Activated T-helper 1 cell treated with anti-CD3 and anti-CD28 coated beads, Interleukin-12 subunit alpha, Interleukin-12 subunit beta, Interleukin-2, Interleukin-4 antibody, amounts not matched to agents 30 ng/mL and 10 ng/mL and 1 ng/mL, durations not matched to agents 14 hours and 24 hours and 36 hours (primary cell): ENCODE measurements around the gene HNRNPLL. TPM values are rescaled to one million over a fixed set of nuclear protein-coding genes. Genes with fewer than 3 reads are reported as not detected.
"Not testable (repeated sequence)": the region's sequence is repeated elsewhere in the genome, so short reads cannot be mapped to it uniquely, and the experiment has no call there.

ENCODE experiments used
- DNase-seq: peaks from one replicate; pipeline ENCODE4 v3.0.0; 2021; ENCODE audit warnings: low spot score
- H3K27ac Mint-ChIP-seq: one replicate; pipeline ENCODE4 v1.8.0; 2021; ENCODE audit warnings: mild to moderate bottlenecking, mixed read lengths
- H3K27me3 Mint-ChIP-seq: one replicate; pipeline ENCODE4 v1.8.0; 2022; ENCODE audit warnings: mild to moderate bottlenecking, moderate library complexity, mixed read lengths; ENCODE audit not compliant: insufficient read depth
- H3K36me3 Mint-ChIP-seq: one replicate; pipeline ENCODE4 v1.8.0; 2021; ENCODE audit warnings: low read depth, mixed read lengths
- H3K4me1 Mint-ChIP-seq: one replicate; pipeline ENCODE4 v1.8.0; 2021; ENCODE audit warnings: low read depth, mixed read lengths
- H3K4me3 Mint-ChIP-seq: one replicate; pipeline ENCODE4 v1.8.0; 2021; ENCODE audit warnings: mild to moderate bottlenecking, moderate library complexity, mixed read lengths
- H3K9me3 Mint-ChIP-seq: one replicate; pipeline ENCODE4 v1.8.0; 2021; ENCODE audit warnings: mixed read lengths
- intact Hi-C: fragments of 100-400 bp; cut with micrococcal nuclease; formaldehyde crosslinking; loops from one replicate; pipeline ENCODE4 v1.15.1; 2024
- total RNA-seq: library from RNA; stranded (reverse); gene quantifications from 2 replicates; pipeline ENCODE4 v1.2.3, GENCODE V29; 2022

The HNRNPLL gene
- total RNA-seq, 1 donor from 2014 or later: 85.8 TPM

GRCh38 chr2:38537296-38537695, 65.4 kb downstream of the HNRNPLL start:
- not testable (repeated sequence) for H3K4me1 Mint-ChIP-seq, H3K27ac Mint-ChIP-seq, H3K9me3 Mint-ChIP-seq, H3K36me3 Mint-ChIP-seq, H3K4me3 Mint-ChIP-seq, DNase-seq
- H3K27me3 Mint-ChIP-seq: peaks cover 17% of the 10 kb centered on the region
- intact Hi-C loops: loop anchor here (2.0 kb wide), 2 partner anchors 44 to 298 kb away; no protein-coding TSS in a partner anchor

DNA sequence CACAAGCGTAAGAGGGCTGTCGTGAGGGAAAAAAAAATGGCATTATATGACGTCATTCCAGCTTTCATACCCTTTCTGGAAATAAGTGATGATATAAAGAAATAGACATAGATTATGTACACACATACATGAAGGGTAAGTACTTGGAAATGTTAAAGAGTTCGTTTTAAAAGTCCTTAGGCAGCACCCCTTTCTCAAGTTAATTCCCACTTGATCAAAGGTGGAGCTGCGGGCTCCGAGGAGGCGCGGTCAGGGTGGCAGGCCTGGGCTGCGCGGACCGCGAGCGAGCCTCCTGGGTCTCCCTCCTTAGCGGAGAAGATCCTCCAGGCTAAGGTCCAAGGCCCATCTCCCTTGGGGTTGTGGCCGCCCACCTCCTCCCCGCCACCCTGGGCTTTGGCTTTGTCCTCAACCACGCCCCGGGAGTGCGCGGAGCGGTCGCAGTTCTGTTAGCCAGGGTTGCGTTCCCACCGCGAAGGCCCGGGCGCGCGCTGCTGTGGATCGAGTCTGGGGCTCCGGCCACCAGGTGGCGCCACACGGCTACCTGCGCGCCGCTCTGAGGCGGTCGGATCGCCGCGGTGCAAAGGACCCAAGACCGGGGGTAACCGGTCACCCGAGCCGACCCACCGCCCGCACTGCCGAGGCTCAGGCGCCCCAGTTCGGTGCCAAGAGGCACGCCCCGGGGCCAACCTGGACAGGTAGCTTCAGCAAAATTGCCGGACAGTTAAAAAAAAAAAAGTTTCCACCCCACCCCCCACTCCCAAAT, 66.8 kb downstream of the HNRNPLL start:
- no peak overlapping the region for H3K27ac Mint-ChIP-seq

GRCh38 chr2:38535404-38535743, 67.4 kb downstream of the HNRNPLL start:
- Mint-ChIP-seq H3K36me3 (no peaks in the 10 kb centered on the region), H3K4me3 (peak overlapping the region; percentile 65), H3K27me3 (peaks cover 15% of the 10 kb centered on the region), H3K4me1 (no peaks in the 10 kb centered on the region), H3K9me3 (no peaks in the 10 kb centered on the region), H3K27ac (no peak overlapping the region)
- no peak for DNase-seq
- intact Hi-C loops: no loop called here

More for the DNA sequence above, 66.8 kb downstream of the HNRNPLL start:
- no peaks in the 10 kb centered on the region for H3K36me3 Mint-ChIP-seq
- H3K27me3 Mint-ChIP-seq: peaks cover 14% of the 10 kb centered on the region
- H3K4me3 Mint-ChIP-seq: peak overlapping the region; percentile 67
- no peaks in the 10 kb centered on the region for H3K9me3 Mint-ChIP-seq
- peak; percentile 72 for DNase-seq
- no peaks in the 10 kb centered on the region for H3K4me1 Mint-ChIP-seq
- intact Hi-C loops: loop anchor here (1.0 to 2.0 kb wide), 4 partner anchors 45 to 299 kb away; no protein-coding TSS in a partner anchor

DNA sequence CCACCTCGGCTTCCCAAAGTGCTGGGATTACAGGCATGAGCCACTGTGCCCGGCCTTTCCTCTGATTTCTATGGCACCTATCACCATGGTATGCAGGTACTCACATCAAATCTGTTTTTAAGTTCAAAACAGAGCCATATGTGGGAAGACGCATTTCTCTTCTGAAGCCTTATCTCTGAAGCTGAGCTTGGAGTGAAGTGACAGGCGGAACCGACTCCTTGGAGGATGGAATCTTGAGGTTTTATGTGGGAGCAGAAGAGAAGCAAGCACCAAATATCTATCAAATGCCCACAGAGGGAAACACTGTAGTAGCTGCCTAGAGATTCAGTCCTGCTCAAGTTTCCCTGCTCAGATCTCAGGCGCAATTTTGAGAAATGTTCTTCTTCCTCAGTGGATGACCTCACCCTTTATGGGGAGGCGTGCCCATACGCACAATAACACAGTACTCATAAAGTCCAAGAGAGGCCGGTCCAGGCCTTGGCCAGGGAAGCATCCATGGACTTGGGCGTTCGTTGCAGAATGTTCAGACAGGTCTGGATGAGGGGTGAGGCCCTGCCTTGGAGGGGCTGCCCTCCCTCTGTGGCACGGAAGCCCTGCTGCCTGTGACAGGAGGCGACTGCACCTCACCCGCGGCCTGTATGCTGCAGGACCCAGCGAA, 67.9 kb downstream of the HNRNPLL start:
- intact Hi-C loops: no loop called here
- no peak overlapping the region for H3K27ac Mint-ChIP-seq
- no peaks in the 10 kb centered on the region for H3K4me1 Mint-ChIP-seq
- DNase-seq: no peak
- H3K9me3 Mint-ChIP-seq: no peaks in the 10 kb centered on the region
- no peak overlapping the region for H3K4me3 Mint-ChIP-seq
- H3K27me3 Mint-ChIP-seq: peaks cover 16% of the 10 kb centered on the region
- H3K36me3 Mint-ChIP-seq: no peaks in the 10 kb centered on the region

- no peaks in the 10 kb centered on the region for H3K36me3 Mint-ChIP-seq
- H3K27ac Mint-ChIP-seq: no peak overlapping the region
- no peaks in the 10 kb centered on the region for H3K9me3 Mint-ChIP-seq
- H3K4me1 Mint-ChIP-seq: no peaks in the 10 kb centered on the region
- no peak overlapping the region for H3K4me3 Mint-ChIP-seq
- no peak for DNase-seq
- peaks cover 22% of the 10 kb centered on the region for H3K27me3 Mint-ChIP-seq
- intact Hi-C loops: no loop called here
These were observed 68.8 kb downstream of the HNRNPLL start for GRCh38 chr2:38533757-38534545.

- Mint-ChIP-seq H3K27me3 (peaks cover 24% of the 10 kb centered on the region), H3K36me3 (no peaks in the 10 kb centered on the region), H3K27ac (no peak overlapping the region), H3K9me3 (no peaks in the 10 kb centered on the region), H3K4me3 (no peak overlapping the region), H3K4me1 (peaks cover 7% of the 10 kb centered on the region)
- no peak for DNase-seq
- intact Hi-C loops: no loop called here
These were observed 69.5 kb downstream of the HNRNPLL start for GRCh38 chr2:38533180-38533579.

GRCh38 chr2:38532366-38532765, 70.4 kb downstream of the HNRNPLL start:
- H3K9me3 Mint-ChIP-seq: no peaks in the 10 kb centered on the region
- H3K4me1 Mint-ChIP-seq: peaks cover 8% of the 10 kb centered on the region
- no peak overlapping the region for H3K4me3 Mint-ChIP-seq
- intact Hi-C loops: no loop called here
- peaks cover 24% of the 10 kb centered on the region for H3K27me3 Mint-ChIP-seq
- DNase-seq: no peak
- no peak overlapping the region for H3K27ac Mint-ChIP-seq
- no peaks in the 10 kb centered on the region for H3K36me3 Mint-ChIP-seq

GRCh38 chr2:38529208-38529607, 73.5 kb downstream of the HNRNPLL start:
- Mint-ChIP-seq H3K36me3 (no peaks in the 10 kb centered on the region), H3K27ac (no peak overlapping the region), H3K4me1 (peaks cover 8% of the 10 kb centered on the region), H3K4me3 (no peak overlapping the region), H3K27me3 (peaks cover 36% of the 10 kb centered on the region), H3K9me3 (no peaks in the 10 kb centered on the region)
- intact Hi-C loops: no loop called here
- DNase-seq: no peak

DNA sequence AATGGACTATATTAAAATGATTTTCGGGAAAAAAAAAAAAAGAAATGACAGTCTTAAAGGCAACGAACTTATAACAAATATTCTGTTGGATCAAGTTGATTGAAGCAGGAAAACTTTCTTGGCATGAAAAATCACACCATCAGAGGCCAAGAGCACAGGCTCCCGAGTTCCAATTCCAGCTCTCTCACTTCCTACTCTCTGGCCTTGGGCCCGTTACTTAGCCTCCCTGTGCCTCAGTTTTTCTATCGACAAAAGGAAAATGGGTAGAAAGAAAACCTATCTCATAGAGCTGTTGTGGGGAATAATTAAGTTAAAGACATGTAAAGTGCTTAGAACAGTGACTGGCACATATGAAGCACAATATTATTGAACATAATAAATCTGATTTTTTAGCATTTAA, 74.2 kb downstream of the HNRNPLL start:
- intact Hi-C loops: no loop called here
- Mint-ChIP-seq H3K9me3 (no peaks in the 10 kb centered on the region), H3K4me3 (no peak overlapping the region), H3K4me1 (peaks cover 8% of the 10 kb centered on the region), H3K27ac (no peak overlapping the region), H3K27me3 (peaks cover 40% of the 10 kb centered on the region), H3K36me3 (no peaks in the 10 kb centered on the region)
- no peak for DNase-seq

- H3K36me3 Mint-ChIP-seq: no peaks in the 10 kb centered on the region
- intact Hi-C loops: no loop called here
- no peaks in the 10 kb centered on the region for H3K9me3 Mint-ChIP-seq
- DNase-seq: no peak
- H3K4me1 Mint-ChIP-seq: peaks cover 8% of the 10 kb centered on the region
- H3K4me3 Mint-ChIP-seq: peak overlapping the region; percentile 49
- H3K27me3 Mint-ChIP-seq: peaks cover 42% of the 10 kb centered on the region
- H3K27ac Mint-ChIP-seq: no peak overlapping the region
These were observed 74.7 kb downstream of the HNRNPLL start for GRCh38 chr2:38528008-38528442.

GRCh38 chr2:38527338-38528007, 75.3 kb downstream of the HNRNPLL start:
- Mint-ChIP-seq H3K27ac (no peak overlapping the region), H3K36me3 (no peaks in the 10 kb centered on the region), H3K9me3 (no peaks in the 10 kb centered on the region), H3K4me1 (peaks cover 8% of the 10 kb centered on the region), H3K4me3 (no peak overlapping the region), H3K27me3 (peaks cover 42% of the 10 kb centered on the region)
- DNase-seq: no peak
- intact Hi-C loops: no loop called here

DNA sequence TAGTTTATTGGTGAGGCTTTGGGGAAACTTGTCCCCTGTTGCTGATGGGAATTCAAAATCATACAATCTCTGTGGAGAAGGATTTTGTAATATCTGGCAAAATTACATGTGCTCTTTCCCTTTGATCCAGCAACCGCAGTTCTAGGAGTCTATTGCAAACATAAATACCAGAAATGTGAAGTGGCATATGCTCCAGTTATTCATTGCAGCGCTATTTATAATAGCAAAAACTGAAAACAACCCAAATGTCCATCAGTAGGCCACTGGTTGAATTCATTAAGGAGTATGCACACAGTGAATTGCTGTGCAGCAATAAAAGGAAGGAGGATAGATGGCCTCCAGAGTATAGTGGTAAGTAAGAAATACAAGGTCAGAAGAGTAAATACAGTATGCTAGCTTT, 76.5 kb downstream of the HNRNPLL start:
- Mint-ChIP-seq H3K27me3 (peaks cover 42% of the 10 kb centered on the region), H3K4me3 (no peak overlapping the region), H3K4me1 (peaks cover 8% of the 10 kb centered on the region), H3K9me3 (no peaks in the 10 kb centered on the region), H3K36me3 (no peaks in the 10 kb centered on the region), H3K27ac (no peak overlapping the region)
- intact Hi-C loops: no loop called here
- no peak for DNase-seq
